ENCODE measurements around the gene AMPD2.

DNA sequence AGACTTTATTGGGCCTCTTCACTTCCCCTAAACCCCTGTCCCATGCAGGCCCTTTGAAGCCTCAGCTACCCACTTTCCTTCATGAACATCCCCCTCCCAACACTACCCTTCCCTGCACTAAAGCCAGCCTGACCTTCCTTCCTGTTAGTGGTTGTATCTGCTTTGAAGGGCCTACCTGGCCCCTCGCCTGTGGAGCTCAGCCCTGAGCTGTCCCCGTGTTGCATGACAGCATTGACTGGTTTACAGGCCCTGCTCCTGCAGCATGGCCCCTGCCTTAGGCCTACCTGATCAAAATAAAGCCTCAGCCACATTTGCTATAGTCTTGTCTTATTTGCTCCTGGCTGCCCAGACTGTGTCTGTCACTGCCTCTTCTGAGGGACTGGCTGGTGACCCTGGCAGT, 41.8 kb downstream of the AMPD2 start:
- TF ChIP-seq, protein P1, sequence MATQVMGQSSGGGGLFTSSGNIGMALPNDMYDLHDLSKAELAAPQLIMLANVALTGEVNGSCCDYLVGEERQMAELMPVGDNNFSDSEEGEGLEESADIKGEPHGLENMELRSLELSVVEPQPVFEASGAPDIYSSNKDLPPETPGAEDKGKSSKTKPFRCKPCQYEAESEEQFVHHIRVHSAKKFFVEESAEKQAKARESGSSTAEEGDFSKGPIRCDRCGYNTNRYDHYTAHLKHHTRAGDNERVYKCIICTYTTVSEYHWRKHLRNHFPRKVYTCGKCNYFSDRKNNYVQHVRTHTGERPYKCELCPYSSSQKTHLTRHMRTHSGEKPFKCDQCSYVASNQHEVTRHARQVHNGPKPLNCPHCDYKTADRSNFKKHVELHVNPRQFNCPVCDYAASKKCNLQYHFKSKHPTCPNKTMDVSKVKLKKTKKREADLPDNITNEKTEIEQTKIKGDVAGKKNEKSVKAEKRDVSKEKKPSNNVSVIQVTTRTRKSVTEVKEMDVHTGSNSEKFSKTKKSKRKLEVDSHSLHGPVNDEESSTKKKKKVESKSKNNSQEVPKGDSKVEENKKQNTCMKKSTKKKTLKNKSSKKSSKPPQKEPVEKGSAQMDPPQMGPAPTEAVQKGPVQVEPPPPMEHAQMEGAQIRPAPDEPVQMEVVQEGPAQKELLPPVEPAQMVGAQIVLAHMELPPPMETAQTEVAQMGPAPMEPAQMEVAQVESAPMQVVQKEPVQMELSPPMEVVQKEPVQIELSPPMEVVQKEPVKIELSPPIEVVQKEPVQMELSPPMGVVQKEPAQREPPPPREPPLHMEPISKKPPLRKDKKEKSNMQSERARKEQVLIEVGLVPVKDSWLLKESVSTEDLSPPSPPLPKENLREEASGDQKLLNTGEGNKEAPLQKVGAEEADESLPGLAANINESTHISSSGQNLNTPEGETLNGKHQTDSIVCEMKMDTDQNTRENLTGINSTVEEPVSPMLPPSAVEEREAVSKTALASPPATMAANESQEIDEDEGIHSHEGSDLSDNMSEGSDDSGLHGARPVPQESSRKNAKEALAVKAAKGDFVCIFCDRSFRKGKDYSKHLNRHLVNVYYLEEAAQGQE (IDR thresholded peaks at IDR 0.05; ENCODE audit: insufficient read depth in 1 of 2, low read depth in 2 of 2, low read length in 1 of 2): no peak
- TF ChIP-seq, protein P2, sequence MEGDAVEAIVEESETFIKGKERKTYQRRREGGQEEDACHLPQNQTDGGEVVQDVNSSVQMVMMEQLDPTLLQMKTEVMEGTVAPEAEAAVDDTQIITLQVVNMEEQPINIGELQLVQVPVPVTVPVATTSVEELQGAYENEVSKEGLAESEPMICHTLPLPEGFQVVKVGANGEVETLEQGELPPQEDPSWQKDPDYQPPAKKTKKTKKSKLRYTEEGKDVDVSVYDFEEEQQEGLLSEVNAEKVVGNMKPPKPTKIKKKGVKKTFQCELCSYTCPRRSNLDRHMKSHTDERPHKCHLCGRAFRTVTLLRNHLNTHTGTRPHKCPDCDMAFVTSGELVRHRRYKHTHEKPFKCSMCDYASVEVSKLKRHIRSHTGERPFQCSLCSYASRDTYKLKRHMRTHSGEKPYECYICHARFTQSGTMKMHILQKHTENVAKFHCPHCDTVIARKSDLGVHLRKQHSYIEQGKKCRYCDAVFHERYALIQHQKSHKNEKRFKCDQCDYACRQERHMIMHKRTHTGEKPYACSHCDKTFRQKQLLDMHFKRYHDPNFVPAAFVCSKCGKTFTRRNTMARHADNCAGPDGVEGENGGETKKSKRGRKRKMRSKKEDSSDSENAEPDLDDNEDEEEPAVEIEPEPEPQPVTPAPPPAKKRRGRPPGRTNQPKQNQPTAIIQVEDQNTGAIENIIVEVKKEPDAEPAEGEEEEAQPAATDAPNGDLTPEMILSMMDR (IDR thresholded peaks at IDR 0.05): no peak
- TF ChIP-seq POLR2AphosphoS5 (IDR thresholded peaks at IDR 0.05; ENCODE audit: low read depth, low read length) (no peak), SIN3A (IDR thresholded peaks at IDR 0.05; ENCODE audit: borderline replicate concordance, insufficient read depth, low read depth, low read length) (no peak), TCF7L2 (IDR thresholded peaks at IDR 0.05; ENCODE audit: low read depth, low read length) (no peak)
